ENCODE results near the gene HSPG2. TPM values are rescaled to one million over a fixed set of nuclear protein-coding genes. Genes with fewer than 3 reads are reported as not detected.

Gene HSPG2
- total and polyA plus RNA-seq, 9 donors: 27.3 to 294 (median 92.6) TPM

- Histone ChIP-seq H3K9me3 (no peaks in the 10 kb centered on the region), H3K4me1 (ENCODE audit: insufficient read depth) (peaks cover 20% of the 10 kb centered on the region), H3K36me3 (no peaks in the 10 kb centered on the region), H3K4me3 (no peak overlapping the region), H3K27ac (peak overlapping the region in 1 of 2 donors; percentile 66), H3K27me3 (no peaks in the 10 kb centered on the region)
- 78 to 89% (median 85%) methylated on average over 2 of the region's 2 CpGs for WGBS, 3 donors
- no peak for DNase-seq
- intact Hi-C loops (cut with DNase I): no loop called here
- TF ChIP-seq, protein P1, sequence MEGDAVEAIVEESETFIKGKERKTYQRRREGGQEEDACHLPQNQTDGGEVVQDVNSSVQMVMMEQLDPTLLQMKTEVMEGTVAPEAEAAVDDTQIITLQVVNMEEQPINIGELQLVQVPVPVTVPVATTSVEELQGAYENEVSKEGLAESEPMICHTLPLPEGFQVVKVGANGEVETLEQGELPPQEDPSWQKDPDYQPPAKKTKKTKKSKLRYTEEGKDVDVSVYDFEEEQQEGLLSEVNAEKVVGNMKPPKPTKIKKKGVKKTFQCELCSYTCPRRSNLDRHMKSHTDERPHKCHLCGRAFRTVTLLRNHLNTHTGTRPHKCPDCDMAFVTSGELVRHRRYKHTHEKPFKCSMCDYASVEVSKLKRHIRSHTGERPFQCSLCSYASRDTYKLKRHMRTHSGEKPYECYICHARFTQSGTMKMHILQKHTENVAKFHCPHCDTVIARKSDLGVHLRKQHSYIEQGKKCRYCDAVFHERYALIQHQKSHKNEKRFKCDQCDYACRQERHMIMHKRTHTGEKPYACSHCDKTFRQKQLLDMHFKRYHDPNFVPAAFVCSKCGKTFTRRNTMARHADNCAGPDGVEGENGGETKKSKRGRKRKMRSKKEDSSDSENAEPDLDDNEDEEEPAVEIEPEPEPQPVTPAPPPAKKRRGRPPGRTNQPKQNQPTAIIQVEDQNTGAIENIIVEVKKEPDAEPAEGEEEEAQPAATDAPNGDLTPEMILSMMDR (IDR thresholded peaks at IDR 0.05): no peak
- TF ChIP-seq POLR2A (IDR thresholded peaks at IDR 0.05) (no peak), EP300 (IDR thresholded peaks at IDR 0.05) (no peak)
Observed at GRCh38 chr1:21926065-21926464, 11.0 kb downstream of the HSPG2 start.

GRCh38 chr1:21925334-21925940, 11.7 kb downstream of the HSPG2 start:
- Histone ChIP-seq H3K36me3 (no peaks in the 10 kb centered on the region), H3K27me3 (no peaks in the 10 kb centered on the region), H3K4me3 (no peak overlapping the region), H3K4me1 (ENCODE audit: insufficient read depth) (peaks cover 22% of the 10 kb centered on the region), H3K9me3 (no peaks in the 10 kb centered on the region), H3K27ac (no peak overlapping the region)
- intact Hi-C loops (cut with DNase I): no loop called here
- no peak for DNase-seq
- TF ChIP-seq POLR2A (IDR thresholded peaks at IDR 0.05): no peak
- no peak for TF ChIP-seq EP300 (IDR thresholded peaks at IDR 0.05)
- TF ChIP-seq, protein P1 (IDR thresholded peaks at IDR 0.05): no peak
- WGBS, 3 donors: 66 to 75% (median 68%) methylated on average over 8 of the region's 8 CpGs

- 75 to 86% (median 79%) methylated on average over 5 of the region's 5 CpGs for WGBS, 3 donors
- no peaks in the 10 kb centered on the region for H3K9me3 ChIP-seq
- no peak for DNase-seq
- intact Hi-C loops (cut with DNase I): no loop called here
- H3K36me3 ChIP-seq: no peaks in the 10 kb centered on the region
- H3K27ac ChIP-seq: no peak overlapping the region
- no peaks in the 10 kb centered on the region for H3K27me3 ChIP-seq
- no peak overlapping the region for H3K4me3 ChIP-seq
- peaks cover 25% of the 10 kb centered on the region for H3K4me1 ChIP-seq (ENCODE audit: insufficient read depth)
- TF ChIP-seq, protein P1 (IDR thresholded peaks at IDR 0.05): no peak
- TF ChIP-seq EP300 (IDR thresholded peaks at IDR 0.05) (no peak), POLR2A (IDR thresholded peaks at IDR 0.05) (no peak)
Observed at GRCh38 chr1:21924503-21925005, 12.6 kb downstream of the HSPG2 start.

- intact Hi-C loops (cut with DNase I): no loop called here
Observed at GRCh38 chr1:21922090-21923013, 14.8 kb downstream of the HSPG2 start.

More at GRCh38 chr1:21922090-21923013, 14.8 kb downstream of the HSPG2 start:
- no peaks in the 10 kb centered on the region for H3K36me3 ChIP-seq
- no peak overlapping the region for H3K4me3 ChIP-seq
- peaks cover 23% of the 10 kb centered on the region for H3K4me1 ChIP-seq (ENCODE audit: insufficient read depth)
- H3K27me3 ChIP-seq: no peaks in the 10 kb centered on the region
- H3K27ac ChIP-seq: peak overlapping the region in 1 of 2 donors; percentile 58
- TF ChIP-seq POLR2A (IDR thresholded peaks at IDR 0.05) (no peak), EP300 (IDR thresholded peaks at IDR 0.05) (no peak)
- TF ChIP-seq, protein P1 (IDR thresholded peaks at IDR 0.05): no peak
- no peak for DNase-seq
- no peaks in the 10 kb centered on the region for H3K9me3 ChIP-seq
- WGBS, 3 donors: 75 to 77% (median 75%) methylated on average over 15 of the region's 15 CpGs

Measured in ovary (tissue), 9 donors.